Stomach (tissue), 19 donors: ENCODE data around the gene XRCC3. TPM values are rescaled to one million over a fixed set of nuclear protein-coding genes. Genes with fewer than 3 reads are reported as not detected.
A peak's percentile ranks its signal among the peaks of the same experiment; 100 is the strongest.

Experiments
- DNase-seq, 2 donors: peaks; one replicate each; pipeline versions ENCODE4 v3.0.0 to v3.0.0-alpha.2; 2013 to 2019
- H3K27ac ChIP-seq, 5 donors: fragments of 200-600 bp in 4 of 5; sonication (generic) in 4 of 5; one replicate each; pipeline ENCODE4 v1.5.1; 2013 to 2019; ENCODE audit warnings: mild to moderate bottlenecking in 1 of 5, moderate library complexity in 1 of 5
- H3K27me3 ChIP-seq, 3 donors: fragments of 200-600 bp; sonication (generic); one replicate each; pipeline ENCODE4 v1.5.1; 2017 to 2019; ENCODE audit warnings: mixed run types in 1 of 3
- H3K36me3 ChIP-seq, 4 donors: fragments of 200-600 bp; sonication (generic); 1 replicate in 3 of 4; 2 replicates in 1 of 4; pipeline ENCODE4 v1.5.1; 2016 to 2019
- H3K4me1 ChIP-seq, 4 donors: fragments of 200-600 bp; sonication (generic); one replicate each; pipeline ENCODE4 v1.5.1; 2016 to 2019
- H3K4me3 ChIP-seq, 4 donors: fragments of 200-600 bp; sonication (generic) in 3 of 4; one replicate each; pipeline ENCODE4 v1.5.1; 2016 to 2019; ENCODE audit warnings: mild to moderate bottlenecking in 1 of 4
- H3K9me3 ChIP-seq, 4 donors: fragments of 200-600 bp; sonication (generic); one replicate each; pipeline ENCODE4 v1.5.1; 2016 to 2019
- EP300 ChIP-seq: sonication (generic); formaldehyde crosslinking; IDR thresholded peaks from one replicate; pipeline ENCODE4 v1.6.1; 2017; ENCODE audit warnings: antibody characterized with exemption
- POLR2A ChIP-seq, 4 donors: fragments of 450-650 bp; IDR thresholded peaks; one replicate each; pipeline ENCODE4 v1.6.1; 2016; ENCODE audit warnings: antibody characterized with exemption in 4 of 4, control low read depth in 2 of 4, mild to moderate bottlenecking in 1 of 4, moderate library complexity in 1 of 4
- POLR2AphosphoS5 ChIP-seq, 3 donors: sonication (generic); formaldehyde crosslinking; IDR thresholded peaks; one replicate each; pipeline ENCODE4 v1.6.1; 2016; ENCODE audit warnings: antibody characterized with exemption in 3 of 3
- WGBS, 5 donors: extraction: QIAGEN DNeasy Blood & Tissue Kit in 3 of 5; methylation state at CpG; one replicate each; pipeline versions ENCODE4 v1.1.5 to v1.1.7; 2013 to 2018; 5-methylcytosine and 5-hydroxymethylcytosine counted together
- intact Hi-C: fragments of 100-400 bp; cut with DNase I; formaldehyde crosslinking; loops from one replicate; pipeline ENCODE4 v1.15.1; 2023; ENCODE audit warnings: low total_unique reads
- long read RNA-seq, 10 donors: transcript quantifications; one replicate each; lab custom pipeline, GENCODE V29; 2026
- polyA plus RNA-seq, 3 donors: library from polyadenylated mRNA; stranded (reverse); fragments of 200-250 nt; gene quantifications; one replicate each; pipeline ENCODE4 v1.2.3, GENCODE V29; 2013
- total RNA-seq, 5 donors: library from RNA; depleted of rRNA; stranded (reverse); fragments of >200 nt; gene quantifications; one replicate each; pipeline versions ENCODE4 v1.1.0 to v1.2.3, GENCODE V29; 2014 to 2016
- TF ChIP-seq, protein P1 (sequence below), 7 experiments: fragments of 450-650 bp in 4 of 7; fragments of 200-600 bp in 3 of 7; sonication (generic) in 3 of 7; IDR thresholded peaks; one replicate each; pipeline ENCODE4 v1.5.1; 2016 to 2019; ENCODE audit warnings: antibody characterized with exemption in 7 of 7, control low read depth in 2 of 7, mild to moderate bottlenecking in 1 of 7
- donor health status: healthy with polysubstance abuse.
- donor health status: Bipolar disorder and iron deficiency.
- donor health status: healthy.

The XRCC3 gene
- 10 to 100 TPM in 2 of 5 donors, 1 to 10 TPM in 3; 2.6 to 70.1 (median 7.0) TPM for total RNA-seq
- 1 to 10 TPM; 3.5 to 6.2 (median 3.8) TPM for polyA plus RNA-seq
- long read RNA-seq, donor 1, result 0 reads
- long read RNA-seq, donor 2, result 0 reads
- long read RNA-seq, donor 3, result 0 reads
- long read RNA-seq, donor 4, result 0 reads
- long read RNA-seq, donor 5, partial matches to known transcripts, result 0 of 3 reads
- long read RNA-seq, donor 5, other reads (novel, unspliced or antisense), result 0 of 3 reads
- long read RNA-seq, donor 6, partial matches to known transcripts, result 0 of 3 reads
- long read RNA-seq, donor 6, other reads (novel, unspliced or antisense), result 0 of 3 reads
- long read RNA-seq, donor 7, result 0 reads
- long read RNA-seq, donor 8, result 0 reads
- long read RNA-seq, donor 9, result 0 reads
- long read RNA-seq, donor 10, result 0 reads

DNA sequence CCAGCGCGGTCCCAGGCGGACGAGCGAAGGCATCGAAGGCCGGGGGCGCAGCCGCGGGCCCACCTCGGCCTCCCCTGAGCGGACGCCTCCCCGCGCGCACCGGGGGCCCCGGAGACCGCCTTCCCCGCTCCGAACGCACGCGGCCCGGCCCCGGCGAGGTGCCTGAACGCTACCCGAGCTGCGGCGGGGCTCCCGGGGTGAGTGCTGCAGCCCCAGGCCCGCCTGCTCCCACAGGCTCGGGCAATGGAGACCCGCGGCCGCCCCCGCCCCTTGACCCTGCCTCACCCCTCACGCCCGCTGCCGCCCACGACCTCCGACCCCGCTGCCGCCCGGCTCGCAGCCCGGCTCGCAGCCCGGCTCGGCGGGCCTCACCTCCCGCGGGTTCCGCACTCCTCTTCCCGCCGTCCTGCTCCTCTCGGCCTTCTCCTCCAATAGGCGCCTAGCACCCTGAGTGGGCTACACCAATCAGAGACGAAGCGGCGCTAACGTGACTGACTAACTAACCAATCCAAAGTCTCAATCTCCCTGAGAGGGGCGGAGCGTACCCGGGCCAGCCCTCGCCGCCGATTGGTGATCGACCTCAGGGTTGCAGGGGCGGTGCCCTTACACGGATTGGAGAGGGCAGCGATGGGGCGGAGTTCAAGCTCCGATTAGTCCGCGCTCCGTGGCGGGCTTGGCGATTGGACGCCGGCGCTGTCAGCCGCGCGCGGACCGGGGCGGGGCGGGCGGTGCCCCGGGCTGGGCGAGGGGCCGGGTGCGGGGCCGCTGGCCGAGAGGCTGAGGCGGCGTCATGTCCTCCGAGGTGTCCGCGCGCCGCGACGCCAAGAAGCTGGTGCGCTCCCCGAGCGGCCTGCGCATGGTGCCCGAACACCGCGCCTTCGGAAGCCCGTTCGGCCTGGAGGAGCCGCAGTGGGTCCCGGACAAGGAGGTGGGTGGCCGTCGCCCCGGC lies at the start of gene XRCC3, which contains the start of gene ZFYVE21:
TSS of gene XRCC3 (minus strand) at position 400 of the 949 bp plus-strand sequence. CDS start 4,364 bp downstream, outside the sequence.
TSS of gene ZFYVE21 (plus strand) at position 759 of the 949 bp plus-strand sequence. CDS start at position 791, 32 bp downstream.
- Histone ChIP-seq H3K4me3 (peak within 1 kb of the TSS; percentile 75 to 95 (median 88)), H3K4me1 (peaks cover 45 to 90% (median 82%) of the 10 kb centered on the region in 4 donors), H3K27me3 (no peaks in the 10 kb centered on the region), H3K9me3 (no peaks in the 10 kb centered on the region), H3K36me3 (no peaks in the 10 kb centered on the region), H3K27ac (peak within 1 kb of the TSS; percentile 64 to 94 (median 92))
- TF ChIP-seq EP300, result no peak
- TF ChIP-seq POLR2AphosphoS5 (IDR thresholded peaks at IDR 0.05), result peak in 2 of 3 donors; percentile 77 to 81
- intact Hi-C loops, result no loop called here
- peak; percentile 100 for DNase-seq
- 0 to 1% (median 1%) methylated on average over 25 to 121 of the region's 121 CpGs for WGBS, 5 donors

DNA sequence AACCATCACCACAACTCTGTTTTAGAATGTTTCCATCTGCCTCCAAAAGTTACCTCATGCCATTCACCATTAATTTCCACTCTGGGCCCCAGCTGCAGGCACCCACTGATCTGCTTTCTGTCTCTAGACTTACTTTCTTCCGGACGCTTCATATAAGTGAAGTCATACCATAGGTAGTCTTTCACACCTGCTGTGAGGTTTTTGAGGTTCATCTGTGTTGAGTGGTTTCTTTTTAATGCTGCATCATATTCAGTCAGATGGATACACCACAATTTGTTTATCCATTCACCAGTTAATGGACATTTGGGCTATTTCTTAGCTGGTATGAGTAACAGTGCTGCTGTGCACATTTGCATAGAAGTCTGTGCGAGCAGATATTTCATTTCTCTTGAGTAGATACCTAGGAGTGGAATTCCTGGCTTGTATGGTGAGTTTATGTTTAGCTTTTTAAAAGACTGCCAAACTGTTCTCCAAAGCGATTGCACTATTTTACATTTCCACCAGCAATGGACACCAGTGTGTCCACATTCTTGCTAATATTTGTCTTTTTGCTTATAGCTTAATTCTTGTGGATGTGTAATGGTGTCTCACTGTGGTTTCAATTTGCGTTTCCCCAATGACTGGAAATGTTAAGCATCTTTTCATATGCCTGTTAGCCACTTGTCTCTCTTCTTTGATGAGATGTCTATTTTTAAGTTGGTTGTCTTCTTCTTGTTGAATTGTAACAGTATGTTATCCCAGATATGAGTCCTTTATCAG lies 48.7 kb upstream of the XRCC3 start:
- H3K27ac ChIP-seq, result no peak overlapping the region
- intact Hi-C loops, result no loop called here
- TF ChIP-seq POLR2A (IDR thresholded peaks at IDR 0.05), result no peak
- no peak for TF ChIP-seq EP300
- TF ChIP-seq, protein P1, sequence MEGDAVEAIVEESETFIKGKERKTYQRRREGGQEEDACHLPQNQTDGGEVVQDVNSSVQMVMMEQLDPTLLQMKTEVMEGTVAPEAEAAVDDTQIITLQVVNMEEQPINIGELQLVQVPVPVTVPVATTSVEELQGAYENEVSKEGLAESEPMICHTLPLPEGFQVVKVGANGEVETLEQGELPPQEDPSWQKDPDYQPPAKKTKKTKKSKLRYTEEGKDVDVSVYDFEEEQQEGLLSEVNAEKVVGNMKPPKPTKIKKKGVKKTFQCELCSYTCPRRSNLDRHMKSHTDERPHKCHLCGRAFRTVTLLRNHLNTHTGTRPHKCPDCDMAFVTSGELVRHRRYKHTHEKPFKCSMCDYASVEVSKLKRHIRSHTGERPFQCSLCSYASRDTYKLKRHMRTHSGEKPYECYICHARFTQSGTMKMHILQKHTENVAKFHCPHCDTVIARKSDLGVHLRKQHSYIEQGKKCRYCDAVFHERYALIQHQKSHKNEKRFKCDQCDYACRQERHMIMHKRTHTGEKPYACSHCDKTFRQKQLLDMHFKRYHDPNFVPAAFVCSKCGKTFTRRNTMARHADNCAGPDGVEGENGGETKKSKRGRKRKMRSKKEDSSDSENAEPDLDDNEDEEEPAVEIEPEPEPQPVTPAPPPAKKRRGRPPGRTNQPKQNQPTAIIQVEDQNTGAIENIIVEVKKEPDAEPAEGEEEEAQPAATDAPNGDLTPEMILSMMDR (IDR thresholded peaks at IDR 0.05), result no peak
- no peak for TF ChIP-seq POLR2AphosphoS5 (IDR thresholded peaks at IDR 0.05)
- H3K4me1 ChIP-seq, result no peaks in the 10 kb centered on the region
- no peaks in the 10 kb centered on the region for H3K27me3 ChIP-seq
- no peaks in the 10 kb centered on the region for H3K9me3 ChIP-seq
- no peak overlapping the region for H3K4me3 ChIP-seq
- no peak for DNase-seq
- peaks cover 5 to 22% (median 13%) of the 10 kb centered on the region in 4 donors for H3K36me3 ChIP-seq
- WGBS, 5 donors, result 83 to 93% (median 92%) methylated on average over 5 of the region's 5 CpGs

DNA sequence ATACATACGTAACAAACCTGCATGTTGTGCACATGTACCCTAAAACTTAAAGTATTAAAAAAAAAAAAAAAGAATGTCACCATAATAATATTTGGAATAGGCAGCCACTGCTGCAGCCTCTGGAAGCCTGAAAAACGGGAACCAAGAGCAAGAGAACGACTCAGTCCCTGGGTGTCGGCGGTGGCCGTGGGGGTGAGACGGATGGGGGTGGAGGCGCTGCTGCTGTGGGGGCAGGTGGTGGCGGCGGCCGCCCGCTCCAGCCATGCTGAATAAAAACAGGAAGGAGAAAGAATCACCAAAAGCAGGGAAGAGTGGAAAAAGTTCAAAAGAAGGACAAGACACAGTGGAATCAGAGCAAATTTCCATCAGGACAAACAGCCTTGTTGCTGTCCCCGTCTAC lies 47.3 kb upstream of the XRCC3 start:
- Histone ChIP-seq H3K27me3 (no peaks in the 10 kb centered on the region), H3K27ac (no peak overlapping the region), H3K4me3 (no peak overlapping the region), H3K9me3 (no peaks in the 10 kb centered on the region), H3K36me3 (peaks cover 6 to 22% (median 14%) of the 10 kb centered on the region in 4 donors), H3K4me1 (no peaks in the 10 kb centered on the region)
- intact Hi-C loops, result no loop called here
- TF ChIP-seq, protein P1 (IDR thresholded peaks at IDR 0.05), result no peak
- no peak for TF ChIP-seq POLR2A (IDR thresholded peaks at IDR 0.05)
- no peak for TF ChIP-seq EP300
- no peak for TF ChIP-seq POLR2AphosphoS5 (IDR thresholded peaks at IDR 0.05)
- 81 to 88% (median 86%) methylated on average over 13 of the region's 13 CpGs for WGBS, 5 donors
- no peak for DNase-seq

DNA sequence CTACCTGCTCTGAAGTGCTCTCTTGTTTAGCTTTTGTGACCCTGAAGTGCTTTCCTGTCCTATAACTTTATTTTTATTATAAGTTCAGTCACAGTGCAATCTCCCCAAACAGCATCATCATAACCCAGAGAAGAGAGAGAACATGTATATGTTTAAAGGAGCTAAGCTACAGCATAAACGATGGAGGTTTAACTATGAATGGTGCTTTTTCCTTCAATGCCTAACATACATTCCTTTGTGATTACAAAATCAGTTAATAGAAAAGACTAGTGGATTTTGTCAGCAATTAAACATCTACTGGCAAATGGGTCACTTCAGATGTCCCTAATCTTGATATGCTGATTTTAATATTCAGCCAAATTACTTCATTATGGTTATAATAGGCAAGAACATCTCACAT lies 46.8 kb upstream of the XRCC3 start:
- Histone ChIP-seq H3K27me3 (no peaks in the 10 kb centered on the region), H3K9me3 (no peaks in the 10 kb centered on the region), H3K4me3 (no peak overlapping the region), H3K4me1 (no peaks in the 10 kb centered on the region), H3K27ac (no peak overlapping the region), H3K36me3 (peaks cover 9 to 25% (median 18%) of the 10 kb centered on the region in 4 donors)
- TF ChIP-seq POLR2A (IDR thresholded peaks at IDR 0.05) (no peak), POLR2AphosphoS5 (IDR thresholded peaks at IDR 0.05) (no peak), EP300 (no peak)
- TF ChIP-seq, protein P1 (IDR thresholded peaks at IDR 0.05), result no peak
- WGBS, 5 donors, result 38 to 56% (median 52%) methylated on average over 1 of the region's 1 CpG
- intact Hi-C loops, result no loop called here
- DNase-seq, result no peak
